ENCODE results near the gene TTYH3.
"Not testable (repeated sequence)": the region's sequence is repeated elsewhere in the genome, so short reads cannot be mapped to it uniquely, and the experiment has no call there.

The TTYH3 gene, protein sequence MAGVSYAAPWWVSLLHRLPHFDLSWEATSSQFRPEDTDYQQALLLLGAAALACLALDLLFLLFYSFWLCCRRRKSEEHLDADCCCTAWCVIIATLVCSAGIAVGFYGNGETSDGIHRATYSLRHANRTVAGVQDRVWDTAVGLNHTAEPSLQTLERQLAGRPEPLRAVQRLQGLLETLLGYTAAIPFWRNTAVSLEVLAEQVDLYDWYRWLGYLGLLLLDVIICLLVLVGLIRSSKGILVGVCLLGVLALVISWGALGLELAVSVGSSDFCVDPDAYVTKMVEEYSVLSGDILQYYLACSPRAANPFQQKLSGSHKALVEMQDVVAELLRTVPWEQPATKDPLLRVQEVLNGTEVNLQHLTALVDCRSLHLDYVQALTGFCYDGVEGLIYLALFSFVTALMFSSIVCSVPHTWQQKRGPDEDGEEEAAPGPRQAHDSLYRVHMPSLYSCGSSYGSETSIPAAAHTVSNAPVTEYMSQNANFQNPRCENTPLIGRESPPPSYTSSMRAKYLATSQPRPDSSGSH

DNA sequence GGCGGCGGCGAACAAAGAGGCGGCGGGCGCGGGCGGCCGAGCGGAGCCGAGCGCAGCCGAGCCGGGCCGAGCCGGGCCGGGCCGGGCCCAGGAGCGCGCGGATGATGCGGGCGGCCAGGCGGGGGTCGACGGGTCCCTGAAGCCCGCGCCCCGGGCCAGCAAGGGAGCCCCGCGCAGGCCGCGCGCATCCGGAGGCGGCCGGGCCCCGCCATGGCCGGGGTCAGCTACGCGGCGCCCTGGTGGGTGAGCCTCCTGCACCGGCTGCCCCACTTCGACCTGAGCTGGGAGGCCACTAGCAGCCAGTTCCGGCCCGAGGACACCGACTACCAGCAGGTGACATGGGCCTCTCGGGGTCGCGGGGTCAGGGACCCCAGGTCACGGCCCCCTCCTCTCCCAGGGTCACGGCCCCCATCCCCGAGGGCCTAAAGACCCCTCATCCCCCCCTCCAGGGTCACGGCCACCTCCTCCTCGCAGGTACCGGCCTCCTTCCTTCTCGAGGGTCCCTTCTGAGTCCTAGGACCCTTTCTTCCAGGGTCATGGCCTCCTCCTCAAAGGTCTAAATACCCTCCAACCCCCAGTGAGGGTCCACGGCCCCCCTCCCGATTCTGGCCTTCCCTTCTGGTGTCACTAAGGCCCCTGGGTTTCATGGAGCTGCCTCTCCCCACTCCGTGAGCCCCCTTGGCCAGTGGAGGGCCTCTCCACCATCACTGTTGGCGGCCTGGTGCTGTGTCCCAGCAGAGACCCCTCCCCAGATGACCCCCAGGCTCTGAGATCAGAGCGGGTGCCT is at the start of gene TTYH3:
Gene TTYH3 (plus strand): TSS at position 41 of the 787 bp plus-strand sequence. CDS start 170 bp downstream, at position 211.
- DNase-seq, result no peak

GRCh38 chr7:2582006-2582735 is 49.6 kb upstream of the TTYH3 start:
- no peak for DNase-seq

DNA sequence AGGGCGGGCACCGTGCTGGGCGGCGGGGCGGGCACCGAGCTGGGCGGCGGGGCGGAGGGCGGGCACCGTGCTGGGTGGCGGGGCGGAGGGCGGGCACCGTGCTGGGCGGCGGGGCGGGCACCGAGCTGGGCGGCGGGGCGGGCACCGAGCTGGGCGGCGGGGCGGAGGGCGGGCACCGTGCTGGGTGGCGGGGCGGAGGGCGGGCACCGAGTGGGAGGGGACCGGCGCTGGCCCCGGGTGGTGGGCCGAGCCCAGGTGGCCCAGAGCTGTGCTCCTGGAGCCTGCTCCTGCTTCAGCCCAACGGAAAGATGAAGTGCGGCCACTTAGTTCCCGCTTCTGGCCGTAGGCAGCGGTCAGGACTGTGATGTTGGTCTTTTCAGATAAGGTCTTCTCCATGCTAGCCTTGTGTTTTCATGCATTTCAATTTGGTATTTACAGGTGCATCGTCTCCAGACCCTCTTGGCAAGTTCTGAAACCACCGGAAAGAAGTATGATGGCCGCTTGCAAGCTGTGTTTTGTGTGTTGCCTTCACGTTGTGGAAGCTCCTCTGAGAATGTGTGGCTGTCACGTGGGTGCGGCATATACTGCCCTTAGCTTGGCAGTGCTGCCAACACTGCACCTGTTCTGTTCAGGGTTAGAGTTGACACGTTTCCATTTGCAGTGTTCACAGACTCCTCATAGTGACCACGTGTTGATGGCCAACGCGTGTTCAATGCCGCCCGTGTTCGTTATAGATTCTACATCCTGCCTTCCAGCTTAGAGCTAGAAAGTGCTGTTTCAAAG is 47.8 kb upstream of the TTYH3 start:
- no peak for DNase-seq

- no peak for DNase-seq
These were observed 46.3 kb upstream of the TTYH3 start for GRCh38 chr7:2585446-2585845.

DNA sequence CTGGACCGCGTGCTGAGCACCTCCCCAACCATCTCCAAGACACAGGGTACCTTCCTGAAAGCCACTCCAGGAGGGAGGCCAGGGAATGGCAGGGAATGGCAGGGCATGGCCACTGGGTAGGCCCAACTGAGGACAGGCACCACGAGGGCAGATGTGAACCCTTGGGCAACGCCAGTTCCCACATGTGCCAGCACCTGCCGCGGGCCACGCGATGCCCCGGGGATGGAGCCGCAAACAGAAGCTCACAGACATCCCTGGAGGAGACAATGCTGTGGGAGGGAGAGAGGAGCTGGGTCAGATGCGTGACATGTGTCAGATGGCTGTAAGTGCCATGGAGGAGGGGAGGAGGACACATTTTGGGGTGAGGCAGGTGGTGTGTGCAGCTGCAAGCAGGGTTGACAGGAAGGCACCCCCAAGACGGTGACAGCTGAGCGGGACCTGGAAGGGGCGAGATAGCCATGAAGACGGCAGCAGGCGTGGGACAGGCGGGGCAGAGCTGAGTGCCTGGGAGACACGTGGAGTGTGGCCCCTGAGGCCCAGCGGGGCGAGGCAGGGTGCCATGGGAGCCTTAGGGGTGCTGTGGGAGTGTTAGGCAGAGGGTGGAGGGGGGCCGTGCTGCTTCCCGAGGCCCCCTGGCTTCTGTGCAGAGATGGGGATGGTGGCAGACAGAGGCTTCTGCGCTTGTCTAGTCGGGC is 45.3 kb upstream of the TTYH3 start:
- DNase-seq, result no peak

- DNase-seq, result no peak
These were observed 44.7 kb upstream of the TTYH3 start for GRCh38 chr7:2587134-2587533.

DNA sequence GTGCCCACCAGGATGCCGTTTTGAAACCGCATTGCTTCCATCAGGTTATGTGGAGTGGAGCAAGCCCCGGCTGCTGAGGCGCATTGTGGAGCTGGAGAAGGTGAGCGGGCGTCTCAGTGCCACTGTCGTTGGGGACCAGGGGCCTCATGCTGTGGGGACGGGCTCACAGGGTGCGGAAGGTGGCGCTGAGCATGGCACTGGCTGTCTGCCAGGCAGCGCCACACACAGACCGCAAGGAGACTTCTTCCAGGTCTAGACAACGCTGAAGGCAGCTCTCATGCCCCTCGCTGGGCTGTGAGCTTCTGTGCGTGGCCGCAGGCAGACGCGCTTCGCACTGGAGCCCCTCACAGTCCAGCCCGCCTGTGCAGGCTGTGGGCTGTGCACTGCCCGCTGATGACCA is 44.0 kb upstream of the TTYH3 start:
- no peak for DNase-seq

- no peak for DNase-seq
These were observed 42.4 kb upstream of the TTYH3 start for GRCh38 chr7:2589341-2589740.

- DNase-seq, result not testable (repeated sequence)
These were observed 41.8 kb upstream of the TTYH3 start for GRCh38 chr7:2589941-2590340.

DNA sequence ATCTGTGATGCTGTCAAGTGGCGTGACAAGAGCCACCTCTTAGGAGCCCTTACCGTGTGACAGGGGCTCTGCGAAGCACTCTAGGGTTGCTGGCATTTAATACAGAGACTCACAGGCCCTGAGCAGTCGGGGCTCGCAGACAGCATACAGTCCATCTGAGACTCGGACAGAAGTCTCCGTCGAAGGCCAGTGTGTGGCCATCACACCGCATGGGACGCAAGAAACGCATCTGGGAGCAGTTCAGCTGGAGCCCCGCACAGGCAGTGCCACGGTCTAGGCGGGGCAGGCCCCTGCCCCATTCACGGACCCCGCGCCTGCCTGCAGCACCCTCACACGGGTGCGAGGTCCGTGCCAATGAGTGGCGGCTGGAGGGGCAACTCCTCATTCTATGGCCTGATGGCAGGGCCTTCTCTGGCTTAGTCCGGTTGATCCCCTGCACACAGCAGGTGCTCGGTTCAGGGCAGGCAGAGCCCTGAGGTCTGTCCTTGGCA is 39.4 kb upstream of the TTYH3 start:
- no peak for DNase-seq

GRCh38 chr7:2593036-2593727 is 38.6 kb upstream of the TTYH3 start:
- no peak for DNase-seq

DNA sequence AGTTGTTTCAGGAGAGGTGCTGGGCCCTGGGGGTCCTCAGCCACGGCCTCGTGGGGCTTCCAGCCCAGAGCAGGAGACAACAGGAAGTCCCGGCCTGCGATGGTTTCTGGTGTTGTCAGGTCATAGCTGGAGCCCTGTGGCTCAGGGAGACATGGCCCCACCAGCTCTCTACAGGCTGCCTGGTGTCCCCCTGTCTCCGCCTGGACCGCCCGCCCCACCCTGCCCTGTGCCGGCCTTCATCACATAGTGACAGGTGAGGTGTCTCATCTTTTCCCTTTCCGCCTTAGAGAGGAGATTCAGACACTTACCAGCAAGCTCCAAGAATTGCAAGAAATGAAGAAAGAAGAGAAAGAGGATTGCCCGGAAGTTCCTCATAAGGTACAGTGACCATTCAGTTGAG is 37.2 kb upstream of the TTYH3 start:
- no peak for DNase-seq

DNA sequence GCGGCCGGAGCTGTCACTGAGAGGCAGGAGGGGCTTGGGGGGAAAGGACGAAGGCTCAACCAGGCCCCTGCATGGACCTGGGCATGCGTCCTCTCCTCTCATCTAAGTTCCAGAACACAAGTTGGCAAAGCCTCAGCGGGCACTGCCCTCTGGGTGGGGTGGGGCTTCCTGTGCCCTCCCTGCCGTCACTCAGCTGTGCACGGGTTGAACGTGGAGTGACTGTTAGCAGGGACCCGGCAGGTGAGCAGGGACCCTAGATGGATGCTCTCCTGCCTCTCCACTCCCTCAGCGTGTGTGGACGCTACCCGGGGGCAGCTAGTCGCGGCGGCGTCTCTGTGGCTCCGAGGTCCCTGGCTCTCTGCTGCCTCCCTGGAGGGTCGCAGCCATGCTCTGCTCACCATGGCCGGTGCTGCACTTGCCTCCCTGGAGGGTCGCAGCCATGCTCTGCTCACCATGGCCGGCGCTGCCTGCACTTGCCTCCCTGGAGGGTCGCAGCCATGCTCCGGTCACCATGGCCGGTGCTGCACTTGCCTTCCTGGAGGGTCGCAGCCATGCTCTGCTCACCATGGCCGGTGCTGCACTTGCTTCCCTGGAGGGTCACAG is 36.4 kb upstream of the TTYH3 start:
- no peak for DNase-seq

- no peak for DNase-seq
These were observed 35.1 kb upstream of the TTYH3 start for GRCh38 chr7:2596464-2597272.

DNA sequence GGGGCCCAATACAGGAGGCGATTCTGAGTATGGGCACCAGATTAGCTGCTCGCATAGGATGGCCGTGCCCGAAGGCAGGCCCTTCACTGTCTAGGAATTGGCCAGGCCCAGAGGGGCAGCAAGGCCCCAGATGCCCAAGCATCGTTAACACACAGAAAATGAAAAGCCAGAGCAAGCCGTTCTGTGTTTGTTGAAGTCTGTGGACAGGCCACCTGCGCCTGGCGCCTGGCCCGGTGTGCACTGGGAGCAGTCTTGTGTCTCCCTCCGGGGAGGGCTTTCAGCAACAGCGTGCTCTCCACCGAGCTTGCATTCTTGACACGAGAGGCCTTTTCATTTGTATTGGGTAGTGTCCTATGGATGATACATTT is 34.5 kb upstream of the TTYH3 start:
- DNase-seq, result no peak

GRCh38 chr7:2598154-2598823 is 33.5 kb upstream of the TTYH3 start:
- DNase-seq, result no peak

GRCh38 chr7:2601065-2601464 is 30.7 kb upstream of the TTYH3 start:
- DNase-seq, result no peak

- no peak for DNase-seq
These were observed 29.9 kb upstream of the TTYH3 start for GRCh38 chr7:2601907-2602306.

- no peak for DNase-seq
These were observed 29.3 kb upstream of the TTYH3 start for GRCh38 chr7:2602406-2603043.
